ENCODE measurements around the gene CMC2.
A peak's percentile ranks its signal among the peaks of the same experiment; 100 is the strongest.

The CMC2 gene

DNA sequence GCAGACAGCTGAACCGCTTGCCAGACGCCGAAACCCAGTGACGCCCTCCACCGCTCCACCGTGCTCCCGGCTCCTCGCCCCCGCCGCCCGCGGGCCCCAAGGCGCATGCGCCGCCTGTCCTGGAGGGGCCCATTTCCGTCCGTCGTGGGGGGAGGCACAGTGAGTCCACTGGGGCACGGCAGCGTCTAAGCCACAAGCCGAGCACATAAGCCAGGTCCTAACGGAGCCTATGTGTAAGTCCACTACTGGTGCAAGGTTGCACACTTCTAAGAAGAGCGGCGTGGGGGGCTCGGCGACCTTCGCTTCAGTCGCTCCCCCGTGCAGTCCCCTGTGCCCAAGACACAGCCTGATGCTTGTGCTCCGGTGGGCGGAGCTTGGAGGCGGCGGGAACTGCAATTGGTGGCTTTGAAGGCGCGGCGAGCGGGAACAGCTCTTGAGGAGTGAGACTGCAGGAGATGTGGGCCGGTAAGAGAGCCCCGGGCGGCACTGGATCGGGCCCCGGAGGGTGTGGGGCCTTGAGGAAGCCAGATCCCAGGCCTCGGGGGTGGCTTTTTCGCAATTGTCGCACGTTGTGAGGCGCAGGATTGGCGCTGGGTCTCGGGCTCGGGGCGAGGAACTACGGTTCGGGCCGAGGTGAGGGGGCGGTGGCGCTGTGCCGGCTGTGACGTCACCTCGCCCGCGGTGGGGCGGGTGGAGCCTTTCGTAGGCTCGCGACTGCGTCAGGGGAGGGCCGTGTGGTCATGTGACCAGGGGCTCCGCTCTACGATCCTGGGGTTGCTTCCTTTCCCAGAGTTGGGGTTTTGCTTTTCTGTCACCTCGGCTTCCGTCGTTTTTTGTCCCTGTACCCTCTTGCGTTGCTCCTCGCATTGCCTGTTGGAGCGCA, at the start of gene CMC2, which contains the start of gene CENPN:
CMC2 (minus strand) TSS at position 73 of the 883 bp plus-strand sequence. CDS start 9,491 bp downstream, outside the sequence.
CENPN (plus strand) TSS at position 402 of the 883 bp plus-strand sequence. CDS start 4,726 bp downstream, outside the sequence.
- peak; percentile 96 for DNase-seq (ENCODE audit: low spot score)

DNA sequence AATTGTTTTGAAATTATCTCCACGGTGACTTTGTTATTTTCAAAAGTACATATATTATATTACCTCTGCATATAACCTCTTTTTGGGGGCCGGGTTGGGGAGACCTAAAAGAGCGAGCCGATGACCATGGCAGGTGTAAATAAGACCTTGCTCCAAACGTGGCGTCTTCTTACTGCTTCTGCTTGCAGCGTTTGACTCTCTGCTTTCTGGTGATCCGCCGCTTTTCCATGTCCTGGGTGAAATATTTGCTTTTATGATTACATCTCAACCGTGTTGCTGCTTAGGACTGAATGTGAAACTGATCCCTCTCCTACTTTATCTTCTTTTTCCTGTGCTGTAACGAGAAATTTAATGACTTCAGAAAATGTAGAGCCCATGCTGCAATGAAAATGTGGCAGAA, 47.1 kb upstream of the CMC2 start:
- no peak for DNase-seq (ENCODE audit: low spot score)

DNA sequence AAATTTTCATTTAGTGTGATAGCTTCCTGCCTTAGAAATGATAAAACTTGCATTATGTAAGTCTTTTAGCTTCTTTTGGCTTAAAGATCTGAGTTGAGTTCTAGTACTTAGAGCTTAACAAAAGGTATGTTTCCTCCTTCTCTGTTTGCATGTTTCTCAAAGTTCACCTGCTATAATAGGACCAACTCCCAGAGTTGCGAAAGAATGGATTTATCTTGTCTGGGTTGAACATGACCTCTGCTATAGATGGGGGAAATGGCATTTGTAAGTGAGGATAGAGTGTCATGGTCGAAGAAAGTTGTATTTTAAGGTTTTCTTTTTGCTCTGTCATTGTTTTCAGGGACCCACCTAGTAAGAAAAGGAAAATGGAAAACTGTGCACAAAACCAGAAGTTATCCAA, 36.1 kb upstream of the CMC2 start:
- DNase-seq (ENCODE audit: low spot score), result no peak

GRCh38 chr16:81041696-81042095, 35.0 kb upstream of the CMC2 start:
- no peak for DNase-seq (ENCODE audit: low spot score)

DNA sequence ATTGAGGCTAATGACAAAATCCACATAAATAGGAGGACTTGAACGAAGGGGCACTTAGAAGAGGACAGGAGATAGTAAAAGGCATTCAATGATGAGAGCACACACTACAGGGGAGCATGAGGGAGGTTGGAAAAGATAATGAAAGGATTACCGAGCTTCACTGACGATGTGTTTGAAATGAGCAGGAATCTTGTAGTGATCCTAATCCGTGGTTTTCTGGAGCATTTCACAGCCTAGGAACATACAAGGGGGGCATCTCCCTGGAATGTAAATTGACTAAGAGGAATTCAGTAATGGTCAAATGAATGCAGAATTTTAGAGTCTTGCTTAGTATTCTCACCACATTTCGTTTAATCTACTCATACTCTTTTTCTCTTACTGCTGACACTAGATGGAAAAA, 34.2 kb upstream of the CMC2 start:
- no peak for DNase-seq (ENCODE audit: low spot score)

DNA sequence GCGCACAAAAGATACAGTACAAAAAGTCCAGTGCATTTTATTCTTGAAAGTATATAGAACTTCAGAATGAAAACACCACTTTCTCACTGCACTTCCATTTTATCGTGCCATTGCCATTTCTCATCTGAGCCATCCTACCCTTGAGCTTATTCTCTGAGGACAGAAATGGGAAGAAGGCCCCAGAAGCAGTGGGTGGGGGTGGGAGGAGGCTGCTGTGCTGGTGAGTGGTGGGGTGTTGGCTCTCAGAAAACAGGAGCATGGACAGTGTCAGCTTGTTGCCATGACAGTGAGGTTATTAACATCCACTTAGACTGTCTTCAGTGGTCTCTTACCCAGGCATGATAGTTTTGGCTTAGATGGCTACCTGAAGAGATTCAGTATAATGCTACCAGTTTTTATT, 33.4 kb upstream of the CMC2 start:
- no peak for DNase-seq (ENCODE audit: low spot score)

- DNase-seq (ENCODE audit: low spot score), result no peak
Measured at GRCh38 chr16:81036751-81037350, 30.2 kb upstream of the CMC2 start.

DNA sequence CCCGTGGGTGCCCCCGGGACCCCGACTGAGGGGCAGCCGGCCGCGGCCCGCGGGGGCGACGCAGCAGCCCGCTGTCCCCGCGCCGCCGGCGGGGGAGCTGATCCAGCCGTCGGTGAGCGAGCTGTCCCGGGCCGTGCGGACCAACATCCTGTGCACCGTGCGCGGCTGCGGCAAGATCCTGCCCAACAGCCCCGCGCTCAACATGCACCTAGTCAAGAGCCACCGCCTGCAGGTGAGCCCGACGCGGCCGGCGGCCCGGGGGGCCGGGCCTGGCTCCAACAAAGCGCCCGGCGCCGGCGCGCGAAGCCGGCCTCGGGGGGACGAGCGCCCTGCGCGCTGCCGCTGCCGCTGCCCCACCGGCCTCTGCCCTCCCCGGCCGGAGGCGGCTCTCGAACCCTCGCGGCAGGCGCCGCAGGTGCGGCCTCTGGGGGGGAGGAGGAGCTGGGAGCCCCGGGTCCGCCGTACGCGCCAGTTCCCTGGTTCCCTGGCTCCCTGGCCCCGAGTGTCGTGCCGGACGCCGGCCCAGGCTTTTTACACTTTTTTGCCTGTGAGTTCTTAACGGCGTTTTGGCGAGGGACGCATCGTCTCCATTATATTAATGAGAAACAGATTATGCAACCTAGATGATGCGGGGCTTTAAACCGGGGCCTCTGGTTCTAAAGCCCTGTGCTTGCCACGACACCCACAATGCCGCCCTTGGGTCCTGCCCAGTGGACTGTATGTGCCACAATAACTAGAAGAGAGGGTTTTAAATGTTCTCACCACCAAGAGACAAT, 29.5 kb upstream of the CMC2 start:
- DNase-seq (ENCODE audit: low spot score), result peak; percentile 65

- peak; percentile 85 for DNase-seq (ENCODE audit: low spot score)
Measured at GRCh38 chr16:81035398-81035974, 28.8 kb upstream of the CMC2 start, which contains the start of gene ATMIN. Gene ATMIN (plus strand): TSS chr16:81035842. CDS start chr16:81035871, 29 bp downstream.

- DNase-seq (ENCODE audit: low spot score), result no peak
Measured at GRCh38 chr16:81029930-81030604, 23.4 kb upstream of the CMC2 start.

DNA sequence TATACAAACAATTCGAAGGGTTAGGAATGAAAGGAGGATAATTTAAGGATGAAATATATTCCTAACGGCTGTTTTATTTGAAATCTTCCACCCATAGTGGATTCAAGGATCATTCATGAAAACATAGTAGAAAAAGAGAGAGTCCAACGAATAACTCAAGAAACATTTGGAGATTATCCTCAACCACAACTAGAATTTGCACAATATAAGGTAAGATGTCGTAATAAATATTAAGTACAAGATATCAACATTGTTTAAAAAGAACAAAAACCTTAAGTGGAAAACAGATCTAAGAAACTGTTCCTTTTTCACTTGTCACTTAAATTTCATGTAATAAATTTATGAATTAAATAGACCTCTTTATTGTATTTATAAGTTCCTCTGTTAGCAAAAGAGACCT, 19.7 kb upstream of the CMC2 start:
- DNase-seq (ENCODE audit: low spot score), result no peak

DNA sequence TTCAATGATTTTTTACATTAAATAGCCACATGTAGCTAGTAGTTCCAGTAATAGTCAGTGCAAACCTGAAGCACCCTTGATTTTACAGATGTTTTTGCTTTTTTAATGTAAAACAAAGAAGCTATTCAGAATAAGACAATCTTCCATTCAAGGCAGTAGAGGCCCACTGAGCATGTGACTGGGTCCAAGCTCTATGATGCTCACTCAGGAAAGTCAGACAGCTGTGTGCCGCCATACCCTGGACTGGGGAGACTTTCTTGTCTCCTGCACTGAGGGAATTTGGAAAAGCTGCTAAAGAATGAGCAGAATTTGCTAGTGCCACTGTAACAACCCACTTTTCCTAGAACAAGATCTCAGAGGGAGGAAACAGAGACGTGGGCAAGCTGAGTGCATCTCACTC, 11.8 kb upstream of the CMC2 start:
- DNase-seq (ENCODE audit: low spot score), result no peak

GRCh38 chr16:81014672-81015071, 8.0 kb upstream of the CMC2 start:
- DNase-seq (ENCODE audit: low spot score), result no peak

DNA sequence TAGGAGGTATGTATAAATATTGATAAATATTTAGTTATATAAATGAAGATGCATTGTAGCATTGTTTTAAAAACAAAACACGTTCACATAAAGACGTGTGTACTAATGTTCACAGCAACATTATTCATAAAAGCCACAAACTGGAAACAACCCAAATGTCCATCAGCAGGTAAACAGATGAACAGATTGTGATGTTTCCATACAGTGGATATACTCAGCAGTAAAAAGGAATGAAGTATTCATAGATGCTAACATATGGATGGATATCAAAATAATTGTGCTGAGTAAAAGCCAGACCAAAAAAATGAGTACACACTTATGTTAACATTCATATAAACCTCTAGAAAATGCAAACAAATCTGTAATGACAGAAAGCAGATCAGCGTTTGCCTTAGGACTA, 6.3 kb upstream of the CMC2 start:
- no peak for DNase-seq (ENCODE audit: low spot score)

GRCh38 chr16:81008505-81008789, 1.8 kb upstream of the CMC2 start:
- no peak for DNase-seq (ENCODE audit: low spot score)

DNA sequence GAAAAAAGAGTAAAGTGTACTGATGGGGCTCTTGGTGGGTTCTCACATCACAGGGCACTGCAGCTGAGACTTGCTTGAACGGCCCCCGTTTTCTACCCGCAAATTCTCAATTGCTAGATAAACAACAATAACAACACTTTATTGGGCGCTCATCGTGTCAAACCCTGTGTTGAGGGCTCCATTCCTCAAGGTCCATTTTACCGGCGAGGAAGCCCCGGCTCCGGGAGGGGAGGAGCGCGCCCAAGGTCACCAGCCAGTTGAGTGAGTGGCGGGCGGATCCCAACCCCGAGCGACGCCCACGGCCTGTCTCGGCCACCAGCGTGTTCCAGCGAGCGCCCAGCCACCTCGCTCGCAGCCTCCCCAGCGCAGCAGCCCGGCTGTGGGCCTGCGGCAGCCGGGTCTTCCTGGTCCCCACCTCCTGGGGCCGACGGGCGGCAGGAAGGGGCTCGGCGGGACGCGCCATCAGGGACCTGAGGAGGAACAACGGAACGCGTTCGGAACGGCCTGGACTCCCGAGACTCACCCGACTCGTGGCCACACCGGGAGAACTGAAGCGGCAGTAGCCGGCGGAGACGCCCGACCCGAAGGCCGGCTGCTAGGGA, 373 bp downstream of the CMC2 start:
- peak; percentile 59 for DNase-seq (ENCODE audit: low spot score)

DNA sequence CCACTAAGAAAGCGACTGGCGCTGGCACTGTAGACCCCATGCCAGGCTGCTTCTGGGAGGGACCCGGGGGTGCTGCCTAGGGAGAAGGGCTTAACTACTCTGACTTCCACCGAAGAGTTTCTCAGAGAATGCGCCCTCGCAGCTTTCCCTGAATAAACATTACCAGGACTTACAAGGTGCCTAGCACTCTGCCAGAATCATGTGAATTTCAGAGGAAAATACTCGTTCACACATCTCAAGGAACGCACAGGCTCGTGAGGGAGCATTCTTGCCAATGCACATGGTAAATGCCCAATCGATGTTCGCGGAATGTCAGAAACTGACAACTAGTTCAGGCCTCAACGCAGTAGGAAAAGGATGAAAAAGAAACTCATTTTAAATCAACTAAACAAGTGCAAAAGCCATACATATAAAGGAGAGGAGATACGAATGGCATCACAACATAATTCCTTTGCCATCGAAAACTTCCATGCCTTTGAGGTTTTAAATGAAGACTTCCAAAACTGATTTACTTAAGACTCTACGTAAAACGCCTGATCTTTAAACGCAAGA, 999 bp downstream of the CMC2 start:
- no peak for DNase-seq (ENCODE audit: low spot score)

- DNase-seq (ENCODE audit: low spot score), result no peak
Measured at GRCh38 chr16:81004646-81005353, 1.9 kb downstream of the CMC2 start.

DNA sequence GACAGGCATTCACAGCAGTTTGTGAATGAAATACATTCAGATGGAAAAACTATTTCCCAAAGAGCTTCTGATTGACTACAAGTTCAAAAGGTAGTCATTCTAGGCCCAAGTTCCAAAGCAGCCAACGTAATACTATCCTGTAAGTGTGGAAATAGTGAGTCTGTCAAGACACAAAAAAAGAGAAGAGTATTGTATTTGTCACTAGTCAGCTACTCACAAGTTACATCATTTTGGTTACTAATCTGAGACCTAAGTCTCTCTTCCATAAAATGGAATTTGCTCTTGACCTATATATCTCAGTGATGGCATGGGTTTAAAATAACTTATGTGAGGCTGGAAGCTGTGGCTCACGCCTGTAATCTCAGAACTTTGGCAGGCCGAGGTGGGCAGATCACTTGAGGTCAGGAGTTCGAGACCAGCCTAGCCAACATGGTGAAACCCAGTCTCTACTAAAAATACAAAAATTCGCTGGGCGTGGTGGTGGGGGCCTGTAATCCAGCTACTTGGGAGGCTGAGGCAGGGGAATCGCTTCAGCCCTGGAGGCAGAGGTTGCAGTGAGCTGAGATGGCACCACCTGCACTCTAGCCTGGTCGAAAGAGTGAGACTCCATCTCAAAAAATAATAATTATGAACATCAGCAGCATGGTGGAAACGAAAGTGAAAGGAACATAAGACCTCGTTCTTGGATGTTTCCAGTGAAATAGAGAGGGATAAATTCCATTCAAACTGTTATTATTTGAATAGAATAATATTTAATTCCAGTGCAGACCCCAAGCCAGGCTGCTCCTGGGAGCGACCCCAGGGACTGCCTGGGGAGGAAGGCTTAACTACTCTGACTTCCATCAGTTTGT, 2.9 kb downstream of the CMC2 start:
- no peak for DNase-seq (ENCODE audit: low spot score)

DNA sequence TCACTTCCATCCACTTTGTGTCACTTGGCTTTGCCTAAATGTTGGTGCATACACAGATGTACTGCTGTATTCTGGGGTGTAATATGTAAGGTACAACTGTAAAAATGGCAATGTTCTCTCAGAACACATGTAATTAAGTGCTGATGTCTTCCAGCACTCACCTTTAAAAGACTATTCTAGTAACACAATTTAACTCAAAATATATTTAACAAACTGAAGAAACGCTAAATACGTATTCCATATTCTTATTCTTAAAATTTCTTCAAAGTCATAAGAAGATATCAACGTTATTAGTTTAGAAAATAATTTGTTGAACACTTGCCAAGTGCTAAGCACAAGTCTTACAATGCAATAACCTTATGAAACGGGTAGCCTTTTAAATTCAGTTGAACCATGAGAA, 3.6 kb downstream of the CMC2 start:
- no peak for DNase-seq (ENCODE audit: low spot score)

All from HuH-7 (cell line).